A549 (cell line): ENCODE measurements around the gene LSP1.

ENCODE experiments used
- EHF ChIP-seq: fragments of 250-450 bp; sonication (Bioruptor Pico); IDR thresholded peaks from 2 replicates; pipeline ENCODE4 v1.5.0; 2020; ENCODE audit warnings: mild to moderate bottlenecking
- FOSL2 ChIP-seq, 2 experiments: fragments of 450-650 bp in 1 of 2; fragments of >200 bp in 1 of 2; sonication (Bioruptor Twin) in 1 of 2; formaldehyde crosslinking; IDR thresholded peaks; 2 replicates each; pipeline versions ENCODE4 v1.5.0 to v1.6.1; 2016 to 2020; ENCODE audit warnings: mild to moderate bottlenecking in 1 of 2, moderate library complexity in 1 of 2
- KDM1A ChIP-seq: fragments of 200-600 bp; sonication (generic); IDR thresholded peaks from 2 replicates; pipeline ENCODE4 v1.6.1; 2016; ENCODE audit warnings: low read depth, mild to moderate bottlenecking
- MAFK ChIP-seq: fragments of 450-650 bp; IDR thresholded peaks from 2 replicates; pipeline ENCODE4 v1.6.1; 2014; ENCODE audit not compliant: partially characterized antibody
- MYC ChIP-seq: IDR thresholded peaks from 2 replicates; pipeline ENCODE4 v1.6.1; 2012; ENCODE audit warnings: mild to moderate bottlenecking, inconsistent platforms, low read length, improper control_type of control experiment, borderline replicate concordance
- RFX5 ChIP-seq: fragments of 450-650 bp; IDR thresholded peaks from 2 replicates; pipeline ENCODE4 v1.7.1; 2014; ENCODE audit warnings: antibody characterized with exemption, mild to moderate bottlenecking, moderate library complexity
- TF ChIP-seq, protein P1 (sequence below): fragments of >200 bp; sonication (Bioruptor Twin); formaldehyde crosslinking; IDR thresholded peaks from 3 replicates; pipeline ENCODE4 v1.5.1; 2016
- TF ChIP-seq, protein P2 (sequence below): IDR thresholded peaks from 2 replicates; pipeline ENCODE4 v1.6.1; 2012

DNA sequence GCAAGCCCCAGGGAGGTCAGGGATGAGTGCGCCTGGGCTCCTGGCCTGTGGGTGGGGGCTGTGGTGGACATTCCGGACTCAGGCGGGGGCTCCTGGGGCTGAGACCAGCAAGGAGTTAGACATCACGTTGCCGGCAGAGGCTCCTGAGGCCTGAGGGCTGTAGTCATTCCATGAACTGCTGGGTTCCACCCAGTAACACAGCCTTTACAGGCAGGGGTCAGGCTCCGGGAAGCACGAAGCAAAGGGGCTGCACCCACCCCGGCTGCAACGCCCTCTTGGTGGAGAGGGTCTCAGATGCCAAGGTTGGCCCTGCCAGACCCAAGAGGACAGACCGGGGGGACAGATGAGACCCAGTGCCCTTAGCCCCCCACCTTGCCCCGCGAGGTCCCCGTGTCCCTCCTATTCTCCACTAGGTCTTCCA lies 75.6 kb downstream of the LSP1 start:
- TF ChIP-seq RFX5 (no peak), MAFK (no peak), EHF (CRISPR knock-in tag) (no peak), FOSL2 (IDR thresholded peaks at IDR 0.05) (no peak), FOSL2 (CRISPR knock-in tag; IDR thresholded peaks at IDR 0.05) (no peak), MYC (no peak), KDM1A (no peak)
- TF ChIP-seq, protein P1, sequence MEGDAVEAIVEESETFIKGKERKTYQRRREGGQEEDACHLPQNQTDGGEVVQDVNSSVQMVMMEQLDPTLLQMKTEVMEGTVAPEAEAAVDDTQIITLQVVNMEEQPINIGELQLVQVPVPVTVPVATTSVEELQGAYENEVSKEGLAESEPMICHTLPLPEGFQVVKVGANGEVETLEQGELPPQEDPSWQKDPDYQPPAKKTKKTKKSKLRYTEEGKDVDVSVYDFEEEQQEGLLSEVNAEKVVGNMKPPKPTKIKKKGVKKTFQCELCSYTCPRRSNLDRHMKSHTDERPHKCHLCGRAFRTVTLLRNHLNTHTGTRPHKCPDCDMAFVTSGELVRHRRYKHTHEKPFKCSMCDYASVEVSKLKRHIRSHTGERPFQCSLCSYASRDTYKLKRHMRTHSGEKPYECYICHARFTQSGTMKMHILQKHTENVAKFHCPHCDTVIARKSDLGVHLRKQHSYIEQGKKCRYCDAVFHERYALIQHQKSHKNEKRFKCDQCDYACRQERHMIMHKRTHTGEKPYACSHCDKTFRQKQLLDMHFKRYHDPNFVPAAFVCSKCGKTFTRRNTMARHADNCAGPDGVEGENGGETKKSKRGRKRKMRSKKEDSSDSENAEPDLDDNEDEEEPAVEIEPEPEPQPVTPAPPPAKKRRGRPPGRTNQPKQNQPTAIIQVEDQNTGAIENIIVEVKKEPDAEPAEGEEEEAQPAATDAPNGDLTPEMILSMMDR, result no peak
- TF ChIP-seq, protein P2, sequence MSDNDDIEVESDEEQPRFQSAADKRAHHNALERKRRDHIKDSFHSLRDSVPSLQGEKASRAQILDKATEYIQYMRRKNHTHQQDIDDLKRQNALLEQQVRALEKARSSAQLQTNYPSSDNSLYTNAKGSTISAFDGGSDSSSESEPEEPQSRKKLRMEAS, result no peak
